Mammary epithelial cell (primary cell): Measurements from ENCODE around the gene TCOF1.

Experiments used
- CTCF ChIP-seq, 2 donors: IDR thresholded peaks in 1 of 2; conservative IDR thresholded peaks in 1 of 2; 2 replicates each; pipeline ENCODE4 v1.5.1; 2011 to 2012; ENCODE audit warnings: inconsistent platforms in 2 of 2, low read length in 2 of 2, mild to moderate bottlenecking in 2 of 2, control low read depth in 1 of 2, low read depth in 1 of 2; ENCODE audit not compliant: insufficient read depth in 1 of 2; ENCODE audit errors: extremely low read depth in 1 of 2
- EZH2 ChIP-seq: IDR thresholded peaks from 2 replicates; pipeline ENCODE4 v1.6.1; 2012; ENCODE audit warnings: low read length, inconsistent platforms, borderline replicate concordance

GRCh38 chr5:150341989-150342388, 15.5 kb upstream of the TCOF1 start:
- TF ChIP-seq CTCF (conservative IDR thresholded peaks at IDR 0.05 in 1 of 2, IDR thresholded peaks at IDR 0.05 in 1 of 2; ENCODE audit: extremely low read depth in 1 of 2, insufficient read depth in 1 of 2, low read depth in 1 of 2, low read length in 2 of 2) (no peak), EZH2 (no peak)
